BLaER1 treated with 17β-estradiol and CSF1 and Interleukin-3, amounts not matched to agents 10 nM and 100 nM (cell line): ENCODE results near the gene ARRDC2.
A peak's percentile ranks its signal among the peaks of the same experiment; 100 is the strongest.

Source experiments
- H3K27ac ChIP-seq, 11 experiments: shearing (Covaris generic); formaldehyde crosslinking; 2 replicates each; pipeline ENCODE4 v1.8.1; 2022
- H3K27me3 ChIP-seq, 11 experiments: shearing (Covaris generic); formaldehyde crosslinking; 2 replicates each; pipeline ENCODE4 v1.8.1; 2022
- H3K36me3 ChIP-seq, 11 experiments: shearing (Covaris generic); formaldehyde crosslinking; 2 replicates each; pipeline ENCODE4 v1.8.1; 2022
- H3K4me1 ChIP-seq, 10 experiments: shearing (Covaris generic); formaldehyde crosslinking; 2 replicates each; pipeline ENCODE4 v1.8.1; 2022
- H3K4me2 ChIP-seq, 11 experiments: shearing (Covaris generic); formaldehyde crosslinking; 2 replicates each; pipeline ENCODE4 v1.8.1; 2022
- H3K4me3 ChIP-seq, 10 experiments: shearing (Covaris generic); formaldehyde crosslinking; 2 replicates each; pipeline ENCODE4 v1.8.1; 2022
- H3K9ac ChIP-seq, 11 experiments: shearing (Covaris generic); formaldehyde crosslinking; 2 replicates each; pipeline ENCODE4 v1.8.1; 2022
- H3K9me3 ChIP-seq, 11 experiments: shearing (Covaris generic); formaldehyde crosslinking; replicated peaks in 1 of 11; 2 replicates each; pipeline ENCODE4 v1.8.1; 2022
- H4K20me1 ChIP-seq, 11 experiments: shearing (Covaris generic); formaldehyde crosslinking; 2 replicates each; pipeline ENCODE4 v1.8.1; 2022
- Cebpa-rat ChIP-seq, 11 experiments: shearing (Covaris generic); IDR thresholded peaks; 2 replicates each; pipeline ENCODE4 v1.8.1; 2022

Gene ARRDC2

GRCh38 chr19:18057557-18057956, 49.6 kb downstream of the ARRDC2 start:
- Histone ChIP-seq H3K4me2 (peak overlapping the region; percentile 72 to 91 (median 85)), H3K4me1 (peaks cover 15 to 26% (median 18%) of the 10 kb centered on the region in 10 experiments), H3K27me3 (no peaks in the 10 kb centered on the region), H3K36me3 (no peaks in the 10 kb centered on the region), H3K9me3 (no peaks in the 10 kb centered on the region), H3K27ac (peak overlapping the region; percentile 20 to 86 (median 80); a peak in 19 of 22 replicates), H3K9ac (peak overlapping the region in 9 of 11 experiments; percentile 62 to 80 (median 77); a peak in 17 of 22 replicates), H3K4me3 (no peak overlapping the region), H4K20me1 (no peaks in the 10 kb centered on the region)
- no peak for TF ChIP-seq Cebpa-rat (IDR thresholded peaks at IDR 0.05)

- Histone ChIP-seq H3K27ac (peak overlapping the region; percentile 20 to 86 (median 80); a peak in 21 of 22 replicates), H4K20me1 (no peaks in the 10 kb centered on the region), H3K4me3 (peak overlapping the region; percentile 28 to 63 (median 48); a peak in 18 of 20 replicates), H3K27me3 (no peaks in the 10 kb centered on the region), H3K9ac (peak overlapping the region; percentile 62 to 80 (median 76)), H3K36me3 (no peaks in the 10 kb centered on the region), H3K9me3 (no peaks in the 10 kb centered on the region), H3K4me2 (peak overlapping the region; percentile 72 to 91 (median 85)), H3K4me1 (peaks cover 15 to 30% (median 22%) of the 10 kb centered on the region in 10 experiments)
- peak in 3 of 11 experiments; percentile 15 to 80 (median 57); a peak in 2 of 22 replicates for TF ChIP-seq Cebpa-rat (IDR thresholded peaks at IDR 0.05)
These were observed 50.4 kb downstream of the ARRDC2 start for GRCh38 chr19:18058208-18059009.

- Histone ChIP-seq H3K9ac (no peak overlapping the region), H3K4me1 (peaks cover 15 to 30% (median 22%) of the 10 kb centered on the region in 10 experiments), H3K27me3 (no peaks in the 10 kb centered on the region), H3K9me3 (no peaks in the 10 kb centered on the region), H3K4me2 (0 out of 22 replicates have a peak overlapping the region, but pooled peaks of 1 of the 11 experiments have one; percentile 80), H3K27ac (no peak overlapping the region), H4K20me1 (no peaks in the 10 kb centered on the region), H3K4me3 (no peak overlapping the region), H3K36me3 (no peaks in the 10 kb centered on the region)
- no peak for TF ChIP-seq Cebpa-rat (IDR thresholded peaks at IDR 0.05)
These were observed 51.3 kb downstream of the ARRDC2 start for GRCh38 chr19:18059297-18059696.

GRCh38 chr19:18059902-18060301, 51.9 kb downstream of the ARRDC2 start:
- H3K27me3 ChIP-seq = no peaks in the 10 kb centered on the region
- H3K4me3 ChIP-seq = no peak overlapping the region
- no peak overlapping the region for H3K4me2 ChIP-seq
- no peaks in the 10 kb centered on the region for H3K9me3 ChIP-seq
- H4K20me1 ChIP-seq = no peaks in the 10 kb centered on the region
- peaks cover 15 to 30% (median 22%) of the 10 kb centered on the region in 10 experiments for H3K4me1 ChIP-seq
- H3K36me3 ChIP-seq = no peaks in the 10 kb centered on the region
- H3K9ac ChIP-seq = no peak overlapping the region
- no peak for TF ChIP-seq Cebpa-rat (IDR thresholded peaks at IDR 0.05)
- no peak overlapping the region for H3K27ac ChIP-seq

GRCh38 chr19:18060472-18060871, 52.5 kb downstream of the ARRDC2 start:
- no peak overlapping the region for H3K4me2 ChIP-seq
- no peaks in the 10 kb centered on the region for H3K27me3 ChIP-seq
- H4K20me1 ChIP-seq = no peaks in the 10 kb centered on the region
- no peaks in the 10 kb centered on the region for H3K36me3 ChIP-seq
- H3K9me3 ChIP-seq = no peaks in the 10 kb centered on the region
- H3K4me3 ChIP-seq = no peak overlapping the region
- peaks cover 15 to 30% (median 23%) of the 10 kb centered on the region in 10 experiments for H3K4me1 ChIP-seq
- TF ChIP-seq Cebpa-rat (IDR thresholded peaks at IDR 0.05) = no peak
- H3K27ac ChIP-seq = no peak overlapping the region
- no peak overlapping the region for H3K9ac ChIP-seq

GRCh38 chr19:18062028-18062427, 54.1 kb downstream of the ARRDC2 start:
- Histone ChIP-seq H3K27ac (no peak overlapping the region), H3K4me1 (peaks cover 15 to 30% (median 23%) of the 10 kb centered on the region in 10 experiments), H3K9ac (no peak overlapping the region), H3K9me3 (no peaks in the 10 kb centered on the region), H3K27me3 (no peaks in the 10 kb centered on the region), H3K4me3 (no peak overlapping the region), H3K4me2 (no peak overlapping the region), H3K36me3 (peaks cover 0 to 5% (median 0%) of the 10 kb centered on the region in 11 experiments; a peak in 1 of 22 replicates), H4K20me1 (no peaks in the 10 kb centered on the region)
- no peak for TF ChIP-seq Cebpa-rat (IDR thresholded peaks at IDR 0.05)

- Histone ChIP-seq H3K9me3 (no peaks in the 10 kb centered on the region), H3K9ac (no peak overlapping the region), H4K20me1 (no peaks in the 10 kb centered on the region), H3K4me1 (peaks cover 4 to 20% (median 12%) of the 10 kb centered on the region in 10 experiments; a peak in 17 of 20 replicates), H3K4me3 (no peak overlapping the region), H3K4me2 (0 out of 22 replicates have a peak overlapping the region, but pooled peaks of 2 of the 11 experiments have one; percentile 13 to 37), H3K27ac (no peak overlapping the region), H3K36me3 (peaks cover 0 to 5% (median 0%) of the 10 kb centered on the region in 11 experiments; a peak in 1 of 22 replicates), H3K27me3 (no peaks in the 10 kb centered on the region)
- TF ChIP-seq Cebpa-rat (IDR thresholded peaks at IDR 0.05) = no peak
These were observed 55.5 kb downstream of the ARRDC2 start for GRCh38 chr19:18063463-18063862.
